ENCODE measurements around the gene BRPF1. TPM values are rescaled to one million over a fixed set of nuclear protein-coding genes. Genes with fewer than 3 reads are reported as not detected.

The BRPF1 gene
- total and polyA plus RNA-seq, 2 experiments from 2014 or later, result 10.4 to 18.3 TPM

GRCh38 chr3:9736831-9737230, 5.3 kb downstream of the BRPF1 start:
- Histone ChIP-seq H3K9me2 (ENCODE audit: insufficient read depth) (no peaks in the 10 kb centered on the region), H3K36me3 (ENCODE audit: low read depth) (peaks cover 42% of the 10 kb centered on the region), H3K4me3 (no peak overlapping the region), H3K9ac (no peak overlapping the region), H3K27me3 (replicated peaks; ENCODE audit: insufficient read depth) (no peaks in the 10 kb centered on the region), H3K9me3 (ENCODE audit: low read depth) (no peaks in the 10 kb centered on the region), H3F3A (ENCODE audit: insufficient read depth) (no peaks in the 10 kb centered on the region; the same call in 1 of the 2 replicates), H3K4me1 (ENCODE audit: insufficient read depth) (peaks cover 12% of the 10 kb centered on the region), H3K79me2 (ENCODE audit: insufficient read depth) (peaks cover 82% of the 10 kb centered on the region), H3K4me2 (ENCODE audit: unreplicated experiment) (no peak overlapping the region), H4K20me1 (ENCODE audit: insufficient read depth) (no peaks in the 10 kb centered on the region; the same call in 1 of the 2 replicates), H3K27ac (no peak overlapping the region), H2AFZ (no peak overlapping the region)
- TF ChIP-seq EZH2phosphoT487 (IDR thresholded peaks at IDR 0.05; ENCODE audit: insufficient read depth, low read depth) (no peak), EZH2 (IDR thresholded peaks at IDR 0.05; ENCODE audit: insufficient read depth, poor library complexity, severe bottlenecking) (no peak)
- DNase-seq, result peak; percentile 24
- in situ Hi-C loops (cut with MboI), result no loop called here
- WGBS, 2 experiments (ENCODE audit: low coverage in 1 of 2, low lambda C conversion rate in 2 of 2, missing lambda C conversion rate in 2 of 2), result 65 to 69% methylated on average over 2 of the region's 2 CpGs

- H3K4me1 ChIP-seq (ENCODE audit: insufficient read depth), result no peaks in the 10 kb centered on the region
- H3K27me3 ChIP-seq (replicated peaks; ENCODE audit: insufficient read depth), result no peaks in the 10 kb centered on the region
- no peak overlapping the region for H3K27ac ChIP-seq
- H3K4me2 ChIP-seq (ENCODE audit: unreplicated experiment), result no peak overlapping the region
- no peak for DNase-seq
- H3K79me2 ChIP-seq (ENCODE audit: insufficient read depth), result peaks cover 59% of the 10 kb centered on the region
- TF ChIP-seq EZH2 (IDR thresholded peaks at IDR 0.05; ENCODE audit: insufficient read depth, poor library complexity, severe bottlenecking), result no peak
- no peak for TF ChIP-seq EZH2phosphoT487 (IDR thresholded peaks at IDR 0.05; ENCODE audit: insufficient read depth, low read depth)
- no peaks in the 10 kb centered on the region for H3K9me3 ChIP-seq (ENCODE audit: low read depth)
- 87 to 88% methylated on average over 15 of the region's 15 CpGs for WGBS, 2 experiments (ENCODE audit: low coverage in 1 of 2, low lambda C conversion rate in 2 of 2, missing lambda C conversion rate in 2 of 2)
- no peaks in the 10 kb centered on the region; the same call in 1 of the 2 replicates for H3F3A ChIP-seq (ENCODE audit: insufficient read depth)
- H2AFZ ChIP-seq, result no peak overlapping the region
- H4K20me1 ChIP-seq (ENCODE audit: insufficient read depth), result no peaks in the 10 kb centered on the region
- H3K36me3 ChIP-seq (ENCODE audit: low read depth), result peaks cover 65% of the 10 kb centered on the region
- in situ Hi-C loops (cut with MboI), result no loop called here
- H3K9ac ChIP-seq, result no peak overlapping the region
- H3K4me3 ChIP-seq, result no peak overlapping the region
- H3K9me2 ChIP-seq (ENCODE audit: insufficient read depth), result no peaks in the 10 kb centered on the region
Observed at GRCh38 chr3:9739181-9739580, 7.6 kb downstream of the BRPF1 start.

- Histone ChIP-seq H3K4me1 (ENCODE audit: insufficient read depth) (0 out of 2 replicates have a peak, but pooled peaks cover 10% of the 10 kb centered on the region), H3K36me3 (ENCODE audit: low read depth) (peaks cover 62% of the 10 kb centered on the region), H3K27ac (no peak overlapping the region), H3K4me3 (no peak overlapping the region), H3K9me2 (ENCODE audit: insufficient read depth) (no peaks in the 10 kb centered on the region), H3K79me2 (ENCODE audit: insufficient read depth) (peaks cover 25% of the 10 kb centered on the region), H3F3A (ENCODE audit: insufficient read depth) (peaks cover 8% of the 10 kb centered on the region; the same call in 1 of the 2 replicates), H3K27me3 (replicated peaks; ENCODE audit: insufficient read depth) (no peaks in the 10 kb centered on the region), H3K4me2 (ENCODE audit: unreplicated experiment) (no peak overlapping the region), H2AFZ (no peak overlapping the region), H4K20me1 (ENCODE audit: insufficient read depth) (no peaks in the 10 kb centered on the region), H3K9me3 (ENCODE audit: low read depth) (no peaks in the 10 kb centered on the region), H3K9ac (no peak overlapping the region)
- no peak for DNase-seq
- TF ChIP-seq EZH2phosphoT487 (IDR thresholded peaks at IDR 0.05; ENCODE audit: insufficient read depth, low read depth) (no peak), EZH2 (IDR thresholded peaks at IDR 0.05; ENCODE audit: insufficient read depth, poor library complexity, severe bottlenecking) (no peak)
- in situ Hi-C loops (cut with MboI), result no loop called here
- WGBS, 2 experiments (ENCODE audit: low coverage in 1 of 2, low lambda C conversion rate in 2 of 2, missing lambda C conversion rate in 2 of 2), result 93 to 100% methylated on average over 1 of the region's 1 CpG
Observed at GRCh38 chr3:9742560-9742959, 11.0 kb downstream of the BRPF1 start.

GRCh38 chr3:9743548-9743947, 12.0 kb downstream of the BRPF1 start:
- peaks cover 15% of the 10 kb centered on the region for H3K79me2 ChIP-seq (ENCODE audit: insufficient read depth)
- H3K27ac ChIP-seq, result no peak overlapping the region
- no peaks in the 10 kb centered on the region for H3K27me3 ChIP-seq (replicated peaks; ENCODE audit: insufficient read depth)
- no peak for TF ChIP-seq EZH2 (IDR thresholded peaks at IDR 0.05; ENCODE audit: insufficient read depth, poor library complexity, severe bottlenecking)
- TF ChIP-seq EZH2phosphoT487 (IDR thresholded peaks at IDR 0.05; ENCODE audit: insufficient read depth, low read depth), result no peak
- 0 out of 2 replicates have a peak, but pooled peaks cover 10% of the 10 kb centered on the region for H3K4me1 ChIP-seq (ENCODE audit: insufficient read depth)
- peaks cover 15% of the 10 kb centered on the region for H3F3A ChIP-seq (ENCODE audit: insufficient read depth)
- no peak overlapping the region for H2AFZ ChIP-seq
- H3K4me3 ChIP-seq, result no peak overlapping the region
- H3K9me2 ChIP-seq (ENCODE audit: insufficient read depth), result no peaks in the 10 kb centered on the region
- H3K36me3 ChIP-seq (ENCODE audit: low read depth), result peaks cover 59% of the 10 kb centered on the region
- DNase-seq, result no peak
- H3K9me3 ChIP-seq (ENCODE audit: low read depth), result no peaks in the 10 kb centered on the region
- no peak overlapping the region for H3K9ac ChIP-seq
- H4K20me1 ChIP-seq (ENCODE audit: insufficient read depth), result no peaks in the 10 kb centered on the region
- in situ Hi-C loops (cut with MboI), result no loop called here
- 92 to 95% methylated on average over 18 of the region's 18 CpGs for WGBS, 2 experiments (ENCODE audit: low coverage in 1 of 2, low lambda C conversion rate in 2 of 2, missing lambda C conversion rate in 2 of 2)
- H3K4me2 ChIP-seq (ENCODE audit: unreplicated experiment), result no peak overlapping the region

Measured in GM23248 (cell line).